Measurements from ENCODE around the gene CPA2.
"Not testable (repeated sequence)": the region's sequence is repeated elsewhere in the genome, so short reads cannot be mapped to it uniquely, and the experiment has no call there.

CPA2 gene

GRCh38 chr7:130319541-130319940 lies 52.9 kb downstream of the CPA2 start:
- no peak for DNase-seq

GRCh38 chr7:130321542-130322229 lies 55.0 kb downstream of the CPA2 start:
- not testable (repeated sequence) for DNase-seq

GRCh38 chr7:130322615-130323014 lies 56.0 kb downstream of the CPA2 start:
- DNase-seq, result no peak

GRCh38 chr7:130324306-130324943 lies 57.8 kb downstream of the CPA2 start:
- DNase-seq, result no peak

GRCh38 chr7:130329681-130330080 lies 63.0 kb downstream of the CPA2 start:
- no peak for DNase-seq

GRCh38 chr7:130332259-130333053 lies 65.8 kb downstream of the CPA2 start:
- no peak for DNase-seq

- no peak for DNase-seq
Observed at GRCh38 chr7:130333832-130334231, 67.2 kb downstream of the CPA2 start.

- no peak for DNase-seq
Observed at GRCh38 chr7:130334274-130334673, 67.6 kb downstream of the CPA2 start.

GRCh38 chr7:130337410-130337971 lies 70.8 kb downstream of the CPA2 start:
- no peak for DNase-seq

GRCh38 chr7:130338233-130338632 lies 71.6 kb downstream of the CPA2 start:
- DNase-seq, result no peak

Data from NCI-H526 (cell line).